Breast epithelium (tissue), 4 donors: Measurements from ENCODE around the gene SOX18. TPM values are rescaled to one million over a fixed set of nuclear protein-coding genes. Genes with fewer than 3 reads are reported as not detected.

Experiments
- DNase-seq, 2 donors: peaks; one replicate each; pipeline ENCODE4 v3.0.0-alpha.2; 2019; ENCODE audit warnings: low spot score in 2 of 2
- H3K27ac ChIP-seq, 2 donors: fragments of 200-600 bp; sonication (generic) in 1 of 2; one replicate each; pipeline ENCODE4 v1.5.1; 2016 to 2019; ENCODE audit warnings: mild to moderate bottlenecking in 1 of 2
- H3K27me3 ChIP-seq, 2 donors: fragments of 200-600 bp; sonication (generic) in 1 of 2; one replicate each; pipeline versions ENCODE4 v1.5.1 to v1.6.0; 2017 to 2019; ENCODE audit warnings: control low read depth in 1 of 2, mild to moderate bottlenecking in 1 of 2
- H3K36me3 ChIP-seq: fragments of 200-600 bp; one replicate; pipeline ENCODE4 v1.5.1; 2019
- H3K4me1 ChIP-seq, 2 donors: fragments of 200-600 bp; sonication (generic); one replicate each; pipeline ENCODE4 v1.5.1; 2016 to 2019; ENCODE audit warnings: control low read depth in 1 of 2
- H3K4me3 ChIP-seq, 3 donors: fragments of 200-600 bp; sonication (generic); 1 replicate in 2 of 3; 2 replicates in 1 of 3; pipeline ENCODE4 v1.5.1; 2016 to 2019; ENCODE audit warnings: mild to moderate bottlenecking in 3 of 3, moderate library complexity in 2 of 3
- H3K9me3 ChIP-seq, 2 donors: fragments of 200-600 bp; sonication (generic) in 1 of 2; one replicate each; pipeline ENCODE4 v1.5.1; 2016 to 2019; ENCODE audit warnings: control low read depth in 1 of 2
- POLR2A ChIP-seq: fragments of 450-650 bp; IDR thresholded peaks from one replicate; pipeline ENCODE4 v1.6.1; 2016; ENCODE audit warnings: antibody characterized with exemption, mild to moderate bottlenecking, moderate library complexity
- POLR2AphosphoS5 ChIP-seq, 3 donors: sonication (generic); formaldehyde crosslinking; IDR thresholded peaks; one replicate each; pipeline ENCODE4 v1.6.1; 2017; ENCODE audit warnings: antibody characterized with exemption in 3 of 3
- intact Hi-C: fragments of 100-400 bp; cut with DNase I; formaldehyde crosslinking; loops from one replicate; pipeline ENCODE4 v1.15.1; 2023; ENCODE audit warnings: low total_unique reads
- total RNA-seq, 3 donors: library from RNA; depleted of rRNA; stranded (reverse); fragments of >200 nt; gene quantifications; one replicate each; pipeline ENCODE4 v1.1.0, GENCODE V29; 2016
- TF ChIP-seq, protein P1 (sequence below), 3 donors: fragments of 450-650 bp; IDR thresholded peaks; one replicate each; pipeline ENCODE4 v1.5.1; 2016 to 2017; ENCODE audit warnings: antibody characterized with exemption in 3 of 3, mild to moderate bottlenecking in 3 of 3, moderate library complexity in 3 of 3

Gene SOX18
- total RNA-seq, 3 donors from 2014 or later, result 1.8 to 8.8 (median 3.2) TPM

DNA sequence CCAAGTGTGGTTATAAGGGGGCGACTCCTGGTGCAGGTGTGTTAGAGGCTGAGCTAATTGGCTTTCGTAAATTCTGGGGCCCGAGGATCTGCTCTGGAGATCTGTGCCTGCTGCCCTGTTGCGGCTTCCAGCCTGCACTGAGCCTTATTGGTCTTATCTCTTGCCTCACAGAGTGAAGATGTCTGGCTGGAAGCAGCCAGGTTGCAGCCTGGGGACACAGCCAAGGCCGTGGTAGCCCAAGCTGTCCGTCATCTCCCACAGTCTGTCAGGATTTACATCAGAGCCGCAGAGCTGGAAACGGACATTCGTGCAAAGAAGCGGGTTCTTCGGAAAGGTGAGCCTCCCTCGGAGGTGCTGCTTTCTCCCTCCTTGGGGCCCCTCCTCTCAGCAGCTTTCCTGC lies 48.5 kb downstream of the SOX18 start:
- intact Hi-C loops, result no loop called here
- Histone ChIP-seq H3K9me3 (no peaks in the 10 kb centered on the region), H3K27me3 (no peaks in the 10 kb centered on the region), H3K36me3 (peaks cover 5% of the 10 kb centered on the region), H3K27ac (no peak overlapping the region), H3K4me3 (no peak overlapping the region), H3K4me1 (no peaks in the 10 kb centered on the region)
- TF ChIP-seq, protein P1, sequence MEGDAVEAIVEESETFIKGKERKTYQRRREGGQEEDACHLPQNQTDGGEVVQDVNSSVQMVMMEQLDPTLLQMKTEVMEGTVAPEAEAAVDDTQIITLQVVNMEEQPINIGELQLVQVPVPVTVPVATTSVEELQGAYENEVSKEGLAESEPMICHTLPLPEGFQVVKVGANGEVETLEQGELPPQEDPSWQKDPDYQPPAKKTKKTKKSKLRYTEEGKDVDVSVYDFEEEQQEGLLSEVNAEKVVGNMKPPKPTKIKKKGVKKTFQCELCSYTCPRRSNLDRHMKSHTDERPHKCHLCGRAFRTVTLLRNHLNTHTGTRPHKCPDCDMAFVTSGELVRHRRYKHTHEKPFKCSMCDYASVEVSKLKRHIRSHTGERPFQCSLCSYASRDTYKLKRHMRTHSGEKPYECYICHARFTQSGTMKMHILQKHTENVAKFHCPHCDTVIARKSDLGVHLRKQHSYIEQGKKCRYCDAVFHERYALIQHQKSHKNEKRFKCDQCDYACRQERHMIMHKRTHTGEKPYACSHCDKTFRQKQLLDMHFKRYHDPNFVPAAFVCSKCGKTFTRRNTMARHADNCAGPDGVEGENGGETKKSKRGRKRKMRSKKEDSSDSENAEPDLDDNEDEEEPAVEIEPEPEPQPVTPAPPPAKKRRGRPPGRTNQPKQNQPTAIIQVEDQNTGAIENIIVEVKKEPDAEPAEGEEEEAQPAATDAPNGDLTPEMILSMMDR (IDR thresholded peaks at IDR 0.05), result no peak
- no peak for TF ChIP-seq POLR2AphosphoS5 (IDR thresholded peaks at IDR 0.05)
- TF ChIP-seq POLR2A, result no peak
- no peak for DNase-seq

Other genes starting within 250 kb of the SOX18 start
- 10 to 100 TPM in 2 of 3 donors, 1 to 10 TPM in 1; 8.2 to 18.7 (median 10.7) TPM for gene ZBTB46, start 218.4 kb downstream of the SOX18 start, total RNA-seq
- not detected for gene ABHD16B, start 188.1 kb downstream of the SOX18 start, total RNA-seq
- 100 to 1,000 TPM in 1 of 3 donors, 10 to 100 TPM in 2; 75.1 to 146 (median 84.2) TPM for gene TPD52L2, start 184.4 kb downstream of the SOX18 start, total RNA-seq
- gene DNAJC5, start 154.5 kb downstream of the SOX18 start, total RNA-seq, result 10 to 100 TPM; 31.1 to 37.9 (median 37.0) TPM
- gene UCKL1, start 93.2 kb downstream of the SOX18 start, total RNA-seq, result 10 to 100 TPM; 24.2 to 44.9 (median 36.3) TPM
- 10 to 100 TPM in 1 of 3 donors, 1 to 10 TPM in 2; 5.8 to 12.7 (median 9.2) TPM for gene ZNF512B, start 79.7 kb downstream of the SOX18 start, total RNA-seq
- gene SAMD10, start 70.0 kb downstream of the SOX18 start, total RNA-seq, result 1 to 10 TPM in 2 of 3 donors, under 1 TPM in 1; 0.96 to 3.3 (median 2.8) TPM
- gene PRPF6, start 68.5 kb downstream of the SOX18 start, total RNA-seq, result 10 to 100 TPM; 53.9 to 67.5 (median 59.6) TPM
- gene C20orf204, start 13.5 kb downstream of the SOX18 start, total RNA-seq, result 1 to 10 TPM in 2 of 3 donors, under 1 TPM in 1; 0.66 to 1.3 (median 1.1) TPM
- 10 to 100 TPM; 23.9 to 39.4 (median 26.6) TPM for gene TCEA2, start 13.6 kb upstream of the SOX18 start, total RNA-seq
- gene RGS19, start 29.9 kb upstream of the SOX18 start, total RNA-seq, result 10 to 100 TPM; 14.7 to 22.2 (median 16.4) TPM
- 1 to 10 TPM; 1.6 to 3.4 (median 2.3) TPM for gene OPRL1, start 30.4 kb upstream of the SOX18 start, total RNA-seq
- gene LKAAEAR1, start 34.8 kb upstream of the SOX18 start, total RNA-seq, result under 1 TPM in 1 of 3 donors, not detected in 2; 0.64 TPM
- not detected for gene NPBWR2, start 57.9 kb upstream of the SOX18 start, total RNA-seq
- under 1 TPM in 1 of 3 donors, not detected in 2; under 0.01 TPM for gene MYT1, start 114.8 kb upstream of the SOX18 start, total RNA-seq
- gene PCMTD2, start 206.1 kb upstream of the SOX18 start, total RNA-seq, result 100 to 1,000 TPM in 1 of 3 donors, 10 to 100 TPM in 2; 73.7 to 119 (median 77.6) TPM